ENCODE measurements around the gene ARHGEF7.
"Not testable (repeated sequence)": the region's sequence is repeated elsewhere in the genome, so short reads cannot be mapped to it uniquely, and the experiment has no call there.

ARHGEF7 gene

GRCh38 chr13:111115061-111115964 is at the start of gene ARHGEF7:
Gene ARHGEF7 (plus strand): TSS chr13:111115310. CDS start chr13:111115527, 217 bp downstream.
- peak; percentile 83 for DNase-seq (ENCODE audit: low spot score)

DNA sequence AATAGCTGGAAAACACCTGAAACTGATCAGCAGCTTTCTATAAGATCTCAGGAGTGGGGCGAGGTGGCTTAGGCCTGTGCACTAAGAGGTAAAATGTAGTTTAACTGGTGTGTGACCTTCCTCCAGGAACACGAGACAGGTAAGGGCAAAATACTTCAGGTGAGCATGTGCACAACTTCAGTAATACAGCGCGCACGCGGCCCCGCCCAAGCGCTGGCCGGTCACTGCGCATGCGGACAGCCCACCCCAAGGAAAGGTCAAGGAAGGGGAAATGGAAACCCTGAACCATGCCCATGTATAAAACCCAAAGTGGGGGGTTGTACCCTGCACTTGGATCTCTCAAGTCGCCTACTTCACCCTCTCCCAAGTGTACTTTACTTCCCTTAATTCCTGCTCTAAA is 49.4 kb upstream of the ARHGEF7 start:
- DNase-seq (ENCODE audit: low spot score) = no peak

DNA sequence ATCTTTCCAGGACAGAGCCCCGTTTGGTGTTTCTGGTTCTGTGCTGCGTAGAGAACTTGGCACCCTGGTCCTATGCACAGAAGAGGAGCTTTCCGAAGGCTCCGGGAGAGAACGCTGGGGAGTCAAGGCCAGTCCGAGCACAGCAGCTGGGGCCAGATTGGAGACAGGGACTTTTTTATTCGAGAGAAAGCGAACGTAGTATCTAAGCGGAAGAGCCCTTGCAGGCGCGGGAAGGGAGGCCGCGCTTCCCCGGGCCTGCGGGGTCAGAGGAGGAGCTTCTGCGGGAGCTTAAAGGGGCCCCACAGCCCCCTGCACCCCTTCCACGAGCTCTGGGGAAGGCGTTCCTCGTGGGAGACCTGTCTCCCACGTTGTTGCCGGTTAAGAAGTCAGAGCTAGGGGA is 48.6 kb upstream of the ARHGEF7 start:
- DNase-seq (ENCODE audit: low spot score) = no peak

- DNase-seq (ENCODE audit: low spot score) = no peak
Observed at GRCh38 chr13:111068009-111068350, 47.1 kb upstream of the ARHGEF7 start.

DNA sequence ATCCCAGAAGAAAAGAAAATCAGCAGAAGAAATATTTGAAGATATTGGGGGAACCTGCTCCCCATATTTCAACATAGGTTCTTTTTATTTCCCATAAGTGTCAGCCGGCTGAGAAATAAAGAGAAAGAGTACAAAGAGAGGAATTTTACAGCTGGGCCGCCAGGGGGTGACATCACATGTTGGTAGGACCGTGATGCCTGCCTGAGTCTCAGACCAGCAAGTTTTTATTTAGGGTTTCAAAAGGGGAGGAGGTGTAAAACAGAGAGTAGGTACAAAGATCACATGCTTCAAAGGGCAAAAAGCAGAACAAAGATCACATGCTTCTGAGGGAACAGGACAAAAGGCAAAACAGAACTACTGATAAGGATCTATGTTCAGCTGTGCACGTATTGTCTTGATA is 44.0 kb upstream of the ARHGEF7 start:
- not testable (repeated sequence) for DNase-seq (ENCODE audit: low spot score)

- not testable (repeated sequence) for DNase-seq (ENCODE audit: low spot score)
Observed at GRCh38 chr13:111071526-111071925, 43.6 kb upstream of the ARHGEF7 start.

GRCh38 chr13:111074826-111075225 is 40.3 kb upstream of the ARHGEF7 start:
- DNase-seq (ENCODE audit: low spot score) = no peak

DNA sequence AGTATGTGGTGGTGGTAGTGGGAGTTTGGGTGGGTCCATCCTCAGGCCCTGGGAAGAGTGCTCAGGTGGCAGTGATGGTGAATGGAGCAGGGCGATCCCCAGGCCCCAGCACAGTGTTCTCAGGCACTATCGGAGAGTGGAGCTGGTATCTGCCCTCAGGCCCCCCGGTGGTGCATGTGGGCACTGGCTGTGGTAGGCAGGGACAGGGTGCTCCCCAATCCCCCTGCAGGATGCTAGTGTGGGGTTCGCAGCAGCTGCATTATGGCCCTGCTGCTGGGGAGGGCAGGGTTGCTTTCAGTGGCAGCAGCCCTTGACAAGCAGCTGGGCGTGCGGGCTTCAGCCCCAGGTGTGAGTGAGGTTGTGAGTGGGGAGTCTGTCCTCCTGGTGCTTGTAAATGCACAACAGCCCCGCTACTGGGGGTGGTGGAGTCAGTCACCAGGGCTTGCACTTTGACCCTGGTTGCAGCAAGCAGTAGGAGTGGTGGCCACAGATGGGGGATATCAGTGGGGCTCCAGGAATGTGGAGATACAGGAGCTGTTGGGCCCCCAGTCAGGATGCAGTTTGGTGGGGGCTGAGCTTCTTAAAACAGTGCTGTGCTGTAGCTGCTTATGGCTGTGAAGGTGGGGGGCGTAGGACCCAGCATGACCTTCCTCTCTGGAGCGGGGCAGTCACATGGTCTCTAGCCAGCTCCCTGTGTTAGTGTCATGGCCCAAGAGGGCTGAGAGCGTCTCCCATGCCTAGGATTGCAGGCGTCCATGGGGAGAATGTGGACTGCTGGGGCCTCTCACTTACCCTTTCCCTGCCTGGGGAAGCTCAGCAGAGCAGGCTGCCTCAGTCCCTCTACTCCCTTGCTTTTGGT is 38.7 kb upstream of the ARHGEF7 start:
- DNase-seq (ENCODE audit: low spot score) = peak; percentile 4

GRCh38 chr13:111079375-111079774 is 35.7 kb upstream of the ARHGEF7 start:
- DNase-seq (ENCODE audit: low spot score) = no peak

DNA sequence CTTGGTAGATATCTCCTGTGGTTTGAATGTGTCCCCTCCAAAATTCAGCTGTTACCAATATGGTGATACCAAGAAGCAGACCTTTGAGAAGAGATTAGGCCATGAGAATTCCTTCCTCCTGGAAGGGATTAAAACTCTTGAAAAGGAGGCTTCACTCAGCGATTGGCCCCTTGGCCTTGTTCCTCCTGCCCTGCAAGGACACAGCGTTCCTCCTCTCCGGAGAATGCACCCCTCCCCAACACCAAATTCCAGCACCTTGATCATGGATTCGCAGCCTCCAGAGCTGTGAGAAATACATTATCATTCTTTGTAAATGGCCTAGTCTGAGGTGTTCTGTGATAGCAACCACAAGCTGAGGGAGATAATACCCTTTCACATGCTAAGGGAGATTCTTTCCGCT is 34.5 kb upstream of the ARHGEF7 start:
- no peak for DNase-seq (ENCODE audit: low spot score)

DNA sequence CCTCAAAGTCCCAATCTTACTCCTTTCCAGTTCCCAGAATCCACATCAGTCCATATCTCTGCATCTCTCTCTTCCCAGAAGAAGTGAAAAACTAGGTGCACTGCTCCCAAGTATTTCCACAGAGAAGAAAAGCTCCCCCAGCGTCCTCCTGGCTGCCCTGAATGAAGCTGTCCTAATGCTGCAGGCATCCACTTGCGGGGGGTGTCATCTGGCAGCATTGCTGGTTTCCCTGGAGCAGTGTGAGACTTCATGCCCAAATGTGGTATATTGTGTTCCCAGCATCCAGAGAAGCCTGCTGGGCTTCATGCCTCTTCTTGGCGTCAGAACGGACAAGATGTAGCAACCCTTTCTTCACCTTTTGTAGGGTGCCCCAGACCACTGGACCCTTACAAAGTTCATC is 32.9 kb upstream of the ARHGEF7 start:
- DNase-seq (ENCODE audit: low spot score) = no peak

GRCh38 chr13:111082769-111083168 is 32.3 kb upstream of the ARHGEF7 start:
- not testable (repeated sequence) for DNase-seq (ENCODE audit: low spot score)

- DNase-seq (ENCODE audit: low spot score) = not testable (repeated sequence)
Observed at GRCh38 chr13:111083693-111084092, 31.4 kb upstream of the ARHGEF7 start.

GRCh38 chr13:111090169-111090568 is 24.9 kb upstream of the ARHGEF7 start:
- DNase-seq (ENCODE audit: low spot score) = no peak

DNA sequence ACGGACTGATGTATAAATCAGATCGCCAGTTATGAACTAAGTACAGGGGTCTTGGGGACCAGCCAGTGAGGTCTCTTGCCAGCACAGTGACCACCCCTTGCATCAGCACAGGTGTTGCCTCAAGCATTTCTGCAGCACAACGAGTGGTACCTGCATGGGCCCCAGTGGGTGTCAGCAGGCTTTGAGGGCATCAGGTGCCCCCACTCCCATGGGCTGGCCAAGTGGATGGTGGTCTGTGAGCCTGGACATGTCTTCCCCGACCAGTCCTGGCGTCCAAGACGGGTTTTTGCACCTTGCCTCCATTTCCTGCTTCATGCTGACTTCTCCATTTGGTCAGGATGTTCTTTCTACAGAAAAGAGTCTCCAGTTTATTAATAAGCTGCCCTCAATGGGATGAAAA is 22.4 kb upstream of the ARHGEF7 start:
- DNase-seq (ENCODE audit: low spot score) = no peak

DNA sequence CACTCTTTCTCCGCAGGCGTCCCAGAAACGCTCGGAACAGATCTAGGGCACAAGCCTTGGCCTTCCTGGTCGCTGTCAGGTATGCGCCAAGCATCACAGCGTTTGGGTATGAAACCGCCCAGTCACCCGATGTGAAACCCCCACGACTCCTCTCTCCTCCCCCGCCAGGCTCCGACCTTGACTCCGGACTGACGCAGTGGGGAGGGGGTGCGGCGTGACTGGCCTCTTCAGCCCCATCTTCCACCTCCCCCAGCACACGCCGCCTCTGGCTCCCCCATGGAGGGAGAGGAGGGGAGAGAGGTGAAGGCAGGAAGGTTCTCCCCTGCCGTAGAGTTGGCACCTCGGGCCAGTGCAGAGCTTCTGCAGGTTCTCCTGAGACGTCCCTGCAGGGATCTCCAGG is 22.0 kb upstream of the ARHGEF7 start:
- DNase-seq (ENCODE audit: low spot score) = no peak

DNA sequence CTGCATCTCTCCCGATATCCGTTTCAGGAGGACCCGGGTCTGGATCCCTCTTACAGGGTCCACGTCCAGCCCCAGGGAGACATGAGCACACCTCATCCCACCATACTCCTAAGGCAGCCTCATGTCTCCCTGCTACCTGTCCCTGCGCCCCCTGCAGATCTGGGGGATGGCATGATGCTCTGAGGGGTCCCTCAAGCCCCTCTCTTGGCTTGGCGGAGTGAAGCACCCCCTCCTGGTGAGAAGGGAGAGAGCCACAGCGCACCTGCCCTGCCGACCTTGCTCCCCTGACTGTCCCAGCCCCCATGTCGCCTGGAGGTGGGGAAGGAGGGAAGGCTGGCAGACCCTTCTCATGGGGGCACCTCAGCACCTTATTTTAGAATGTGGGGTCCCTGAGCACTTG is 21.5 kb upstream of the ARHGEF7 start:
- DNase-seq (ENCODE audit: low spot score) = no peak

GRCh38 chr13:111095031-111095840 is 19.9 kb upstream of the ARHGEF7 start:
- DNase-seq (ENCODE audit: low spot score) = peak; percentile 17

GRCh38 chr13:111095911-111096501 is 19.1 kb upstream of the ARHGEF7 start:
- no peak for DNase-seq (ENCODE audit: low spot score)

- no peak for DNase-seq (ENCODE audit: low spot score)
Observed at GRCh38 chr13:111099290-111099689, 15.8 kb upstream of the ARHGEF7 start.

DNA sequence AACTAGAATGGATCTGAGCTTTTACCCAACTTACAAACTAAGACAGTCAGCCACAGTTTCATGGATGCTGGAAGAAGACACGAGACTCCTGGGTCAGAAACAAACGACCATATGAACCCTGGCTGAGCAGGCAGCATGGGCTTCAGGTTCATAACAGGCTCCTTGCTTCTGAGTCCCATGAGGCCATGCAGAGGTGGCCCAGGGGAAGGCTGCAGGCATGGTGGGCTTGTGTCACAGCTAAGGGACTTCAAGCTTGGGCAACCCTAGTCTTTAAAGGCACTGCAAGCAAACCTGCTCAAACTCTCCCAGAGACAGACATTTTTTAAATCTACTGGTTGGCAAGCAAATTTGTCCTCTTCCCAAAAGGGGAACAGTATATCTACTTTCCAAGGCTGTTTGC is 5.1 kb upstream of the ARHGEF7 start:
- DNase-seq (ENCODE audit: low spot score) = no peak
